SK-N-MC (cell line): ENCODE measurements around the gene HNRNPUL2.

Experiments
- EZH2 ChIP-seq: fragments of 200-600 bp; sonication (generic); IDR thresholded peaks from one replicate; pipeline ENCODE4 v1.6.1; 2017; ENCODE audit warnings: antibody characterized with exemption
- FOXP2 ChIP-seq: optimal IDR thresholded peaks from 2 replicates; pipeline ENCODE3; 2011; ENCODE audit warnings: mild to moderate bottlenecking, moderate library complexity; ENCODE audit not compliant: insufficient read depth; ENCODE audit errors: extremely low read length, control extremely low read depth
- POLR2AphosphoS5 ChIP-seq: IDR thresholded peaks from 2 replicates; pipeline ENCODE4 v1.6.1; 2012; ENCODE audit warnings: mild to moderate bottlenecking, low read depth, low read length, borderline replicate concordance

DNA sequence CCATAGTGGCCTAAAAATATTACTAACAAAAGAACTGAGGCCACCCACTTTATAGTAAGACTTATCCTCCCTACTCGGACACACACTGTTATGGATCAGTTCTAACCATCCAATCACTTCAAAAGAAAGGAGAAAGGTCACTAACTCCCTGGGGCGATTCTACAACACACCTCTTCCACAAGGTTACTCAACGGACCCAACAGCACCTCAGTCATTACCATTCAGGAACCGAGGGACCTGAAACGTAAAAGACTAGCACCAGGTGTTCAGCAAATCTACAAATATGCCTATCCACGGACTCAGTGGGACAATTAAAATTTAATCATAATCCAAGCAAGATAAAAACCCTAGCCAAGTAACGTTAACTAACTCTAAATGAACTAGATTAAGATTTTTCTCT, 1.6 kb downstream of the HNRNPUL2 start:
- TF ChIP-seq EZH2 (no peak), POLR2AphosphoS5 (no peak), FOXP2 (no peak)
